ENCODE data around the gene POLN.

The POLN gene

GRCh38 chr4:2101346-2102044 lies 140.4 kb downstream of the POLN start:
- ATAC-seq (ENCODE audit: low read depth), result peak; percentile 82

GRCh38 chr4:2096073-2096609 lies 145.8 kb downstream of the POLN start:
- ATAC-seq (ENCODE audit: low read depth), result no peak
- no peak overlapping the region for H3K4me3 ChIP-seq (ENCODE audit: severe bottlenecking)
- no peak overlapping the region for H3K27ac ChIP-seq (ENCODE audit: poor library complexity, severe bottlenecking)
- H3K4me1 ChIP-seq (ENCODE audit: insufficient read depth, poor library complexity, severe bottlenecking), result no peaks in the 10 kb centered on the region
- DNase-seq (ENCODE audit: low spot score), result no peak
- no peaks in the 10 kb centered on the region for H3K27me3 ChIP-seq (ENCODE audit: insufficient read depth, poor library complexity, severe bottlenecking)
- H3K36me3 ChIP-seq (ENCODE audit: low read depth), result no peaks in the 10 kb centered on the region
- peaks cover 5% of the 10 kb centered on the region for H3K9me3 ChIP-seq (ENCODE audit: severe bottlenecking)
- TF ChIP-seq CTCF (IDR thresholded peaks at IDR 0.05; ENCODE audit: poor library complexity, severe bottlenecking), result no peak

More at GRCh38 chr4:2101346-2102044, 140.4 kb downstream of the POLN start:
- no peak overlapping the region for H3K4me3 ChIP-seq (ENCODE audit: severe bottlenecking)
- no peaks in the 10 kb centered on the region for H3K4me1 ChIP-seq (ENCODE audit: insufficient read depth, poor library complexity, severe bottlenecking)
- H3K9me3 ChIP-seq (ENCODE audit: severe bottlenecking), result peaks cover 15% of the 10 kb centered on the region
- H3K36me3 ChIP-seq (ENCODE audit: low read depth), result no peaks in the 10 kb centered on the region
- no peaks in the 10 kb centered on the region for H3K27me3 ChIP-seq (ENCODE audit: insufficient read depth, poor library complexity, severe bottlenecking)
- no peak for DNase-seq (ENCODE audit: low spot score)
- TF ChIP-seq CTCF (IDR thresholded peaks at IDR 0.05; ENCODE audit: poor library complexity, severe bottlenecking), result no peak
- no peak overlapping the region for H3K27ac ChIP-seq (ENCODE audit: poor library complexity, severe bottlenecking)

GRCh38 chr4:2095236-2096072 lies 146.5 kb downstream of the POLN start:
- peak; percentile 86 for ATAC-seq (ENCODE audit: low read depth)
- no peaks in the 10 kb centered on the region for H3K27me3 ChIP-seq (ENCODE audit: insufficient read depth, poor library complexity, severe bottlenecking)
- H3K27ac ChIP-seq (ENCODE audit: poor library complexity, severe bottlenecking), result no peak overlapping the region
- TF ChIP-seq CTCF (IDR thresholded peaks at IDR 0.05; ENCODE audit: poor library complexity, severe bottlenecking), result no peak
- no peak overlapping the region for H3K4me3 ChIP-seq (ENCODE audit: severe bottlenecking)
- H3K9me3 ChIP-seq (ENCODE audit: severe bottlenecking), result peaks cover 5% of the 10 kb centered on the region
- no peaks in the 10 kb centered on the region for H3K4me1 ChIP-seq (ENCODE audit: insufficient read depth, poor library complexity, severe bottlenecking)
- no peak for DNase-seq (ENCODE audit: low spot score)
- no peaks in the 10 kb centered on the region for H3K36me3 ChIP-seq (ENCODE audit: low read depth)

- Histone ChIP-seq H3K9me3 (ENCODE audit: severe bottlenecking) (peaks cover 5% of the 10 kb centered on the region), H3K27me3 (ENCODE audit: insufficient read depth, poor library complexity, severe bottlenecking) (no peaks in the 10 kb centered on the region), H3K4me1 (ENCODE audit: insufficient read depth, poor library complexity, severe bottlenecking) (no peaks in the 10 kb centered on the region), H3K4me3 (ENCODE audit: severe bottlenecking) (no peak overlapping the region), H3K27ac (ENCODE audit: poor library complexity, severe bottlenecking) (no peak overlapping the region), H3K36me3 (ENCODE audit: low read depth) (no peaks in the 10 kb centered on the region)
- TF ChIP-seq CTCF (IDR thresholded peaks at IDR 0.05; ENCODE audit: poor library complexity, severe bottlenecking), result no peak
- ATAC-seq (ENCODE audit: low read depth), result no peak
- DNase-seq (ENCODE audit: low spot score), result no peak
Observed at GRCh38 chr4:2094545-2094944, 147.4 kb downstream of the POLN start.
